OCI-LY3 (cell line): ENCODE measurements around the gene CATSPERD.

Source experiments
- EZH2phosphoT487 ChIP-seq: fragments of 200-600 bp; shearing (Covaris generic); IDR thresholded peaks from 2 replicates; pipeline ENCODE4 v1.6.1; 2018; ENCODE audit warnings: antibody characterized with exemption, mixed run types, low read depth
- TF ChIP-seq, protein P1 (sequence below): fragments of 200-600, 300-600 bp; sonication (generic); IDR thresholded peaks from 2 replicates; pipeline ENCODE4 v1.5.1; 2014; ENCODE audit warnings: antibody characterized with exemption, low read length, low read depth

- TF ChIP-seq EZH2phosphoT487: no peak
- TF ChIP-seq, protein P1, sequence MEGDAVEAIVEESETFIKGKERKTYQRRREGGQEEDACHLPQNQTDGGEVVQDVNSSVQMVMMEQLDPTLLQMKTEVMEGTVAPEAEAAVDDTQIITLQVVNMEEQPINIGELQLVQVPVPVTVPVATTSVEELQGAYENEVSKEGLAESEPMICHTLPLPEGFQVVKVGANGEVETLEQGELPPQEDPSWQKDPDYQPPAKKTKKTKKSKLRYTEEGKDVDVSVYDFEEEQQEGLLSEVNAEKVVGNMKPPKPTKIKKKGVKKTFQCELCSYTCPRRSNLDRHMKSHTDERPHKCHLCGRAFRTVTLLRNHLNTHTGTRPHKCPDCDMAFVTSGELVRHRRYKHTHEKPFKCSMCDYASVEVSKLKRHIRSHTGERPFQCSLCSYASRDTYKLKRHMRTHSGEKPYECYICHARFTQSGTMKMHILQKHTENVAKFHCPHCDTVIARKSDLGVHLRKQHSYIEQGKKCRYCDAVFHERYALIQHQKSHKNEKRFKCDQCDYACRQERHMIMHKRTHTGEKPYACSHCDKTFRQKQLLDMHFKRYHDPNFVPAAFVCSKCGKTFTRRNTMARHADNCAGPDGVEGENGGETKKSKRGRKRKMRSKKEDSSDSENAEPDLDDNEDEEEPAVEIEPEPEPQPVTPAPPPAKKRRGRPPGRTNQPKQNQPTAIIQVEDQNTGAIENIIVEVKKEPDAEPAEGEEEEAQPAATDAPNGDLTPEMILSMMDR: no peak
Measured at GRCh38 chr19:5789886-5790558, 69.6 kb downstream of the CATSPERD start.
